HCT116 (cell line): ENCODE data around the gene FABP1. TPM values are rescaled to one million over a fixed set of nuclear protein-coding genes. Genes with fewer than 3 reads are reported as not detected.

Experiments used
- ATAC-seq: fragments of 200-7000 bp; cut with Tn5 transposase; 2 replicates; pipeline ENCODE4 v1.9.1; 2020; ENCODE audit warnings: mild to moderate bottlenecking, moderate library complexity
- BruUV-seq: library from RNA; stranded (reverse); fragments of 400-500 nt; replicated peaks from 2 replicates; lab custom pipeline; 2021; lab: Mats Ljungman, UMichigan
- CTCF ChIA-PET: fragments of 300-600 bp; sonication (Branson Sonifier 250); formaldehyde crosslinking; loops from one replicate; lab custom pipeline; 2021; ENCODE audit warnings: antibody characterized with exemption; lab: Charles Lee
- POLR2A ChIA-PET: fragments of 300-600, 350-600 bp; sonication (Branson Sonifier 250); formaldehyde crosslinking; loops from one replicate; lab custom pipeline; 2021; ENCODE audit warnings: antibody characterized with exemption; lab: Charles Lee
- RAD21 ChIA-PET, 2 experiments: fragments of 300-600 bp; sonication (Branson Sonifier 250); formaldehyde crosslinking; loops; one replicate each; lab custom pipeline; 2023; ENCODE audit warnings: low total read pairs in 2 of 2; ENCODE audit not compliant: uncharacterized antibody in 2 of 2, unreplicated experiment in 2 of 2, low non-redundant PET in 1 of 2; lab: Charles Lee
- DNase-seq: peaks from one replicate; pipeline ENCODE4 v3.0.0-alpha.2; 2010; ENCODE audit warnings: low read depth, low spot score
- H2AFZ ChIP-seq: fragments of 200-600 bp; shearing (Covaris generic), sonication (generic); 2 replicates; pipeline ENCODE4 v1.6.1; 2017; ENCODE audit warnings: low read depth, mixed run types, mixed read lengths, antibody characterized with exemption, low read length; ENCODE audit not compliant: poor library complexity, severe bottlenecking
- H3K27ac ChIP-seq: 2 replicates; pipeline ENCODE4 v1.5.1; 2012; ENCODE audit warnings: low read depth, low read length
- H3K27me3 ChIP-seq: fragments of 200-600 bp; sonication (generic); 2 replicates; pipeline ENCODE4 v1.6.1; 2016; ENCODE audit warnings: mixed run types, low read length, mixed read lengths; ENCODE audit not compliant: insufficient read depth
- H3K36me3 ChIP-seq, 2 experiments: fragments of 200-500 bp in 1 of 2; fragments of 200-600 bp in 1 of 2; sonication (Bioruptor generic) in 1 of 2; sonication (generic) in 1 of 2; 2 replicates each; pipeline versions ENCODE4 v1.5.1 to v1.6.1; 2014 to 2016; ENCODE audit warnings: low read length in 2 of 2, inconsistent platforms in 1 of 2, mixed read lengths in 1 of 2, mixed run types in 1 of 2; ENCODE audit not compliant: insufficient read depth in 2 of 2, control insufficient read depth in 1 of 2
- H3K4me1 ChIP-seq, 2 experiments: fragments of 200-600 bp in 1 of 2; sonication (generic) in 1 of 2; 2 replicates each; pipeline versions ENCODE4 v1.5.1 to v1.6.1; 2012 to 2017; ENCODE audit warnings: low read length in 2 of 2, inconsistent platforms in 1 of 2, mild to moderate bottlenecking in 1 of 2, mixed read lengths in 1 of 2, mixed run types in 1 of 2, moderate library complexity in 1 of 2; ENCODE audit not compliant: insufficient read depth in 2 of 2, control insufficient read depth in 1 of 2
- H3K4me2 ChIP-seq: fragments of 200-600 bp; sonication (generic); 2 replicates; pipeline ENCODE4 v1.6.1; 2017; ENCODE audit warnings: mixed run types, low read length, mixed read lengths
- H3K4me3 ChIP-seq, 2 experiments: fragments of 200-600 bp in 1 of 2; sonication (generic) in 1 of 2; replicated peaks in 1 of 2; 2 replicates each; pipeline ENCODE4 v1.5.1; 2011 to 2016; ENCODE audit warnings: low read length in 2 of 2, control low read depth in 1 of 2, low read depth in 1 of 2, mild to moderate bottlenecking in 1 of 2, mixed read lengths in 1 of 2, mixed run types in 1 of 2
- H3K79me2 ChIP-seq: fragments of 200-600 bp; sonication (generic); 2 replicates; pipeline ENCODE4 v1.6.1; 2017; ENCODE audit warnings: mild to moderate bottlenecking, mixed run types, low read length, moderate library complexity, mixed read lengths; ENCODE audit not compliant: insufficient read depth
- H3K9ac ChIP-seq: fragments of 200-600 bp; sonication (generic); 2 replicates; pipeline ENCODE4 v1.6.1; 2016; ENCODE audit warnings: low read length, mixed read lengths
- H3K9me2 ChIP-seq: fragments of 200-600 bp; sonication (generic), shearing (Covaris generic); 2 replicates; pipeline ENCODE4 v1.6.1; 2017; ENCODE audit warnings: mixed run types, mild to moderate bottlenecking, moderate library complexity; ENCODE audit not compliant: insufficient read depth
- H3K9me3 ChIP-seq, 2 experiments: fragments of 200-500 bp in 1 of 2; fragments of 200-600 bp in 1 of 2; sonication (Bioruptor generic) in 1 of 2; sonication (generic) in 1 of 2; 2 replicates each; pipeline ENCODE4 v1.6.1; 2014 to 2017; ENCODE audit warnings: low read length in 2 of 2, mixed read lengths in 2 of 2, inconsistent platforms in 1 of 2, low read depth in 1 of 2, mild to moderate bottlenecking in 1 of 2, mixed run types in 1 of 2, moderate library complexity in 1 of 2; ENCODE audit not compliant: control insufficient read depth in 1 of 2, insufficient read depth in 1 of 2
- H4K20me1 ChIP-seq: fragments of 200-600 bp; sonication (generic), shearing (Covaris generic); 2 replicates; pipeline ENCODE4 v1.6.1; 2017; ENCODE audit warnings: mixed run types, mild to moderate bottlenecking, moderate library complexity; ENCODE audit not compliant: insufficient read depth
- EGR1 ChIP-seq: IDR thresholded peaks from 2 replicates; pipeline ENCODE4 v1.6.1; 2012; ENCODE audit warnings: low read depth
- ELF1 ChIP-seq: IDR thresholded peaks from 2 replicates; pipeline ENCODE4 v1.6.1; 2012; ENCODE audit warnings: low read depth, borderline replicate concordance
- EZH2 ChIP-seq: fragments of 200-600 bp; sonication (generic); IDR thresholded peaks from 2 replicates; pipeline ENCODE4 v1.6.1; 2017; ENCODE audit warnings: antibody characterized with exemption, mixed run types
- EZH2phosphoT487 ChIP-seq: fragments of 200-600 bp; IDR thresholded peaks from 2 replicates; pipeline ENCODE4 v1.6.1; 2018; ENCODE audit warnings: antibody characterized with exemption, borderline replicate concordance
- FOSL1 ChIP-seq: IDR thresholded peaks from 2 replicates; pipeline ENCODE4 v1.6.1; 2012; ENCODE audit warnings: low read depth
- POLR2A ChIP-seq: IDR thresholded peaks from 2 replicates; pipeline ENCODE4 v1.7.0; 2011; ENCODE audit warnings: borderline replicate concordance; ENCODE audit not compliant: insufficient read depth, insufficient read length; ENCODE audit errors: extremely low read depth
- POLR2AphosphoS5 ChIP-seq: IDR thresholded peaks from 2 replicates; pipeline ENCODE4 v1.6.1; 2011; ENCODE audit warnings: mild to moderate bottlenecking, low read depth, low read length, moderate library complexity
- RAD21 ChIP-seq: IDR thresholded peaks from 2 replicates; pipeline ENCODE4 v1.6.1; 2012; ENCODE audit warnings: low read depth, mild to moderate bottlenecking
- SIN3A ChIP-seq: IDR thresholded peaks from 2 replicates; pipeline ENCODE4 v1.6.1; 2012; ENCODE audit warnings: low read depth
- SRF ChIP-seq: IDR thresholded peaks from 2 replicates; pipeline ENCODE4 v1.6.1; 2012; ENCODE audit warnings: low read depth
- TCF7L2 ChIP-seq: IDR thresholded peaks from 2 replicates; pipeline ENCODE4 v1.7.0; 2011; ENCODE audit warnings: borderline replicate concordance, inconsistent platforms; ENCODE audit not compliant: insufficient read depth, insufficient read length; ENCODE audit errors: extremely low read depth
- ZFX ChIP-seq: fragments of 450-650 bp; IDR thresholded peaks from 2 replicates; pipeline ENCODE4 v1.6.1; 2017
- ZNF274 ChIP-seq: fragments of 200-500 bp; sonication (Bioruptor generic); IDR thresholded peaks from 2 replicates; pipeline ENCODE4 v1.6.1; 2014; ENCODE audit warnings: mild to moderate bottlenecking, low read depth, low read length, inconsistent platforms
- intact Hi-C: fragments of 100-400 bp; cut with micrococcal nuclease; formaldehyde crosslinking; loops from 2 replicates; pipeline ENCODE4 v1.10.0; 2022
- total RNA-seq: library from RNA; stranded (reverse); gene quantifications from one replicate; pipeline ENCODE4 v1.2.1, GENCODE V29; 2021; ENCODE audit not compliant: unreplicated experiment
- TF ChIP-seq, protein P1 (sequence below), 3 experiments: fragments of 200-600 bp in 1 of 3; sonication (generic) in 1 of 3; IDR thresholded peaks in 2 of 3; conservative IDR thresholded peaks in 1 of 3; 2 replicates each; pipeline ENCODE4 v1.5.1; 2012 to 2017; ENCODE audit warnings: low read depth in 2 of 3, low read length in 2 of 3, antibody characterized with exemption in 1 of 3, borderline replicate concordance in 1 of 3, control low read depth in 1 of 3, mild to moderate bottlenecking in 1 of 3, mixed read lengths in 1 of 3, mixed run types in 1 of 3, moderate library complexity in 1 of 3; ENCODE audit not compliant: insufficient read depth in 1 of 3
- TF ChIP-seq, protein P2 (sequence below): IDR thresholded peaks from 2 replicates; pipeline ENCODE4 v1.6.1; 2012; ENCODE audit warnings: low read depth

Gene FABP1
- total RNA-seq, 1 experiment from 2014 or later = 0.61 TPM

DNA sequence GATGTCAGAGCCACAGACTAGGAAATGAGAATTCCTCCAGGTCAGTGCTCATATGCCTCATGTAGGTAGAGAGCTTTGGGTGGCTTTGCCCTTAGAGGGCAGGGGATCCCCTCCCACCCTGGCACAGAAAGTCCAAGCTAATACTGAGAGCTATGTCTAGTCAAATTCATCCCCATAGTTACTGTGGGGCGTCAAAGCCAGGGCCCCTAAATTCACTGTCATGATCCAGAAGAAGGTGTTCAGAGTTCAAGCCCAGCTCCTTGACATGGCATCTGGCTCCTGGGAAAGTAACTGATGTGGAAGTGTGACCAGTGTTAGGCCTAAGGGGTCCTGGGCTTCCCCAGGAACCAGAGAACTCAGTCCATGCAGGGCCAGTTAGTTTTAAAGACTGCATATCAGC, 44.1 kb upstream of the FABP1 start:
- CTCF ChIA-PET = no interaction called here
- intact Hi-C loops = no loop called here
- DNase-seq (no peak), ATAC-seq (no peak)
- H3K27ac ChIP-seq = no peak overlapping the region
- H3K27me3 ChIP-seq = no peaks in the 10 kb centered on the region
- no TSS peak for BruUV-seq
- no peaks in the 10 kb centered on the region for H3K79me2 ChIP-seq
- no peaks in the 10 kb centered on the region for H4K20me1 ChIP-seq
- H2AFZ ChIP-seq = no peak overlapping the region
- POLR2A ChIA-PET = no interaction called here
- H3K4me3 ChIP-seq = no peak overlapping the region
- H3K9me2 ChIP-seq = no peaks in the 10 kb centered on the region
- TF ChIP-seq RAD21 (no peak), EGR1 (no peak), ZFX (no peak), EZH2phosphoT487 (no peak), FOSL1 (no peak), ELF1 (no peak), EZH2 (no peak), TCF7L2 (no peak), SIN3A (no peak), POLR2A (no peak), POLR2AphosphoS5 (no peak), ZNF274 (no peak), SRF (no peak)
- TF ChIP-seq, protein P1, sequence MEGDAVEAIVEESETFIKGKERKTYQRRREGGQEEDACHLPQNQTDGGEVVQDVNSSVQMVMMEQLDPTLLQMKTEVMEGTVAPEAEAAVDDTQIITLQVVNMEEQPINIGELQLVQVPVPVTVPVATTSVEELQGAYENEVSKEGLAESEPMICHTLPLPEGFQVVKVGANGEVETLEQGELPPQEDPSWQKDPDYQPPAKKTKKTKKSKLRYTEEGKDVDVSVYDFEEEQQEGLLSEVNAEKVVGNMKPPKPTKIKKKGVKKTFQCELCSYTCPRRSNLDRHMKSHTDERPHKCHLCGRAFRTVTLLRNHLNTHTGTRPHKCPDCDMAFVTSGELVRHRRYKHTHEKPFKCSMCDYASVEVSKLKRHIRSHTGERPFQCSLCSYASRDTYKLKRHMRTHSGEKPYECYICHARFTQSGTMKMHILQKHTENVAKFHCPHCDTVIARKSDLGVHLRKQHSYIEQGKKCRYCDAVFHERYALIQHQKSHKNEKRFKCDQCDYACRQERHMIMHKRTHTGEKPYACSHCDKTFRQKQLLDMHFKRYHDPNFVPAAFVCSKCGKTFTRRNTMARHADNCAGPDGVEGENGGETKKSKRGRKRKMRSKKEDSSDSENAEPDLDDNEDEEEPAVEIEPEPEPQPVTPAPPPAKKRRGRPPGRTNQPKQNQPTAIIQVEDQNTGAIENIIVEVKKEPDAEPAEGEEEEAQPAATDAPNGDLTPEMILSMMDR (IDR thresholded peaks at IDR 0.05 in 2 of 3, conservative IDR thresholded peaks at IDR 0.05 in 1 of 3; ENCODE audit: borderline replicate concordance in 1 of 3, insufficient read depth in 1 of 3, low read depth in 2 of 3, low read length in 2 of 3) = no peak
- TF ChIP-seq, protein P2, sequence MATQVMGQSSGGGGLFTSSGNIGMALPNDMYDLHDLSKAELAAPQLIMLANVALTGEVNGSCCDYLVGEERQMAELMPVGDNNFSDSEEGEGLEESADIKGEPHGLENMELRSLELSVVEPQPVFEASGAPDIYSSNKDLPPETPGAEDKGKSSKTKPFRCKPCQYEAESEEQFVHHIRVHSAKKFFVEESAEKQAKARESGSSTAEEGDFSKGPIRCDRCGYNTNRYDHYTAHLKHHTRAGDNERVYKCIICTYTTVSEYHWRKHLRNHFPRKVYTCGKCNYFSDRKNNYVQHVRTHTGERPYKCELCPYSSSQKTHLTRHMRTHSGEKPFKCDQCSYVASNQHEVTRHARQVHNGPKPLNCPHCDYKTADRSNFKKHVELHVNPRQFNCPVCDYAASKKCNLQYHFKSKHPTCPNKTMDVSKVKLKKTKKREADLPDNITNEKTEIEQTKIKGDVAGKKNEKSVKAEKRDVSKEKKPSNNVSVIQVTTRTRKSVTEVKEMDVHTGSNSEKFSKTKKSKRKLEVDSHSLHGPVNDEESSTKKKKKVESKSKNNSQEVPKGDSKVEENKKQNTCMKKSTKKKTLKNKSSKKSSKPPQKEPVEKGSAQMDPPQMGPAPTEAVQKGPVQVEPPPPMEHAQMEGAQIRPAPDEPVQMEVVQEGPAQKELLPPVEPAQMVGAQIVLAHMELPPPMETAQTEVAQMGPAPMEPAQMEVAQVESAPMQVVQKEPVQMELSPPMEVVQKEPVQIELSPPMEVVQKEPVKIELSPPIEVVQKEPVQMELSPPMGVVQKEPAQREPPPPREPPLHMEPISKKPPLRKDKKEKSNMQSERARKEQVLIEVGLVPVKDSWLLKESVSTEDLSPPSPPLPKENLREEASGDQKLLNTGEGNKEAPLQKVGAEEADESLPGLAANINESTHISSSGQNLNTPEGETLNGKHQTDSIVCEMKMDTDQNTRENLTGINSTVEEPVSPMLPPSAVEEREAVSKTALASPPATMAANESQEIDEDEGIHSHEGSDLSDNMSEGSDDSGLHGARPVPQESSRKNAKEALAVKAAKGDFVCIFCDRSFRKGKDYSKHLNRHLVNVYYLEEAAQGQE = no peak
- no peaks in the 10 kb centered on the region for H3K36me3 ChIP-seq
- no peaks in the 10 kb centered on the region for H3K4me1 ChIP-seq
- no peaks in the 10 kb centered on the region for H3K9me3 ChIP-seq
- RAD21 ChIA-PET = no interaction called here
- no peak overlapping the region for H3K9ac ChIP-seq
- H3K4me2 ChIP-seq = no peak overlapping the region
